Measurements from ENCODE around the gene RPS3A.

Gene RPS3A

GRCh38 chr4:151144329-151145072 lies 45.1 kb downstream of the RPS3A start:
- no peaks in the 10 kb centered on the region for H3K27me3 ChIP-seq (ENCODE audit: low read depth, low read length)
- no peaks in the 10 kb centered on the region for H3K36me3 ChIP-seq (replicated peaks; ENCODE audit: low read depth, low read length)

GRCh38 chr4:151147000-151147399 lies 47.6 kb downstream of the RPS3A start:
- no peaks in the 10 kb centered on the region for H3K27me3 ChIP-seq (ENCODE audit: low read depth, low read length)
- no peak overlapping the region for H3K4me3 ChIP-seq (ENCODE audit: low read length)
- no peaks in the 10 kb centered on the region for H3K9me3 ChIP-seq (ENCODE audit: insufficient read depth, low read length)
- H3K4me2 ChIP-seq (ENCODE audit: low read length) = no peak overlapping the region
- no peak overlapping the region for H3K9ac ChIP-seq (ENCODE audit: low read length)
- peaks cover 6% of the 10 kb centered on the region for H3K4me1 ChIP-seq (ENCODE audit: low read length)
- no peak overlapping the region for H3K27ac ChIP-seq (ENCODE audit: low read length)
- H3K36me3 ChIP-seq (replicated peaks; ENCODE audit: low read depth, low read length) = no peaks in the 10 kb centered on the region
- no peak overlapping the region for H2AFZ ChIP-seq (ENCODE audit: low read depth, low read length)
- H4K20me1 ChIP-seq (ENCODE audit: insufficient read depth, low read length) = no peaks in the 10 kb centered on the region
- no peak for TF ChIP-seq CTCF (IDR thresholded peaks at IDR 0.05; ENCODE audit: low read depth, low read length)
- no peaks in the 10 kb centered on the region for H3K79me2 ChIP-seq (ENCODE audit: low read length)

More at GRCh38 chr4:151144329-151145072, 45.1 kb downstream of the RPS3A start:
- TF ChIP-seq EZH2phosphoT487 (IDR thresholded peaks at IDR 0.05; ENCODE audit: low read depth) (no peak), CTCF (IDR thresholded peaks at IDR 0.05; ENCODE audit: low read depth, low read length) (no peak)
- Histone ChIP-seq H3K4me3 (ENCODE audit: low read length) (no peak overlapping the region), H3K79me2 (ENCODE audit: low read length) (no peaks in the 10 kb centered on the region), H3K27ac (ENCODE audit: low read length) (no peak overlapping the region), H3K4me1 (ENCODE audit: low read length) (peaks cover 6% of the 10 kb centered on the region), H3K4me2 (ENCODE audit: low read length) (no peak overlapping the region), H4K20me1 (ENCODE audit: insufficient read depth, low read length) (no peaks in the 10 kb centered on the region), H2AFZ (ENCODE audit: low read depth, low read length) (no peak overlapping the region), H3K9ac (ENCODE audit: low read length) (no peak overlapping the region), H3K9me3 (ENCODE audit: insufficient read depth, low read length) (no peaks in the 10 kb centered on the region)

GRCh38 chr4:151148261-151148660 lies 48.8 kb downstream of the RPS3A start:
- Histone ChIP-seq H3K36me3 (replicated peaks; ENCODE audit: low read depth, low read length) (no peaks in the 10 kb centered on the region), H3K27me3 (ENCODE audit: low read depth, low read length) (no peaks in the 10 kb centered on the region), H3K4me2 (ENCODE audit: low read length) (no peak overlapping the region), H3K4me1 (ENCODE audit: low read length) (peaks cover 1% of the 10 kb centered on the region), H2AFZ (ENCODE audit: low read depth, low read length) (no peak overlapping the region), H4K20me1 (ENCODE audit: insufficient read depth, low read length) (no peaks in the 10 kb centered on the region), H3K79me2 (ENCODE audit: low read length) (no peaks in the 10 kb centered on the region), H3K27ac (ENCODE audit: low read length) (no peak overlapping the region), H3K9me3 (ENCODE audit: insufficient read depth, low read length) (no peaks in the 10 kb centered on the region), H3K9ac (ENCODE audit: low read length) (no peak overlapping the region), H3K4me3 (ENCODE audit: low read length) (no peak overlapping the region)
- TF ChIP-seq CTCF (IDR thresholded peaks at IDR 0.05; ENCODE audit: low read depth, low read length) (no peak), EZH2phosphoT487 (IDR thresholded peaks at IDR 0.05; ENCODE audit: low read depth) (no peak)

GRCh38 chr4:151150821-151151580 lies 51.6 kb downstream of the RPS3A start:
- Histone ChIP-seq H3K4me1 (ENCODE audit: low read length) (no peaks in the 10 kb centered on the region), H3K27ac (ENCODE audit: low read length) (no peak overlapping the region), H3K9me3 (ENCODE audit: insufficient read depth, low read length) (no peaks in the 10 kb centered on the region), H3K4me2 (ENCODE audit: low read length) (no peak overlapping the region), H3K4me3 (ENCODE audit: low read length) (no peak overlapping the region), H2AFZ (ENCODE audit: low read depth, low read length) (no peak overlapping the region), H3K79me2 (ENCODE audit: low read length) (no peaks in the 10 kb centered on the region), H3K27me3 (ENCODE audit: low read depth, low read length) (no peaks in the 10 kb centered on the region), H4K20me1 (ENCODE audit: insufficient read depth, low read length) (no peaks in the 10 kb centered on the region), H3K36me3 (replicated peaks; ENCODE audit: low read depth, low read length) (no peaks in the 10 kb centered on the region), H3K9ac (ENCODE audit: low read length) (no peak overlapping the region)
- TF ChIP-seq CTCF (IDR thresholded peaks at IDR 0.05; ENCODE audit: low read depth, low read length) = no peak
- no peak for TF ChIP-seq EZH2phosphoT487 (IDR thresholded peaks at IDR 0.05; ENCODE audit: low read depth)
